GM10248 (cell line): ENCODE data around the gene ZNF681.
"Not testable (repeated sequence)": the region's sequence is repeated elsewhere in the genome, so short reads cannot be mapped to it uniquely, and the experiment has no call there.

Experiments
- CTCF ChIA-PET: fragments of 300-600 bp; sonication (Branson Sonifier 250); formaldehyde crosslinking; extraction: SDS; loops from one replicate; lab custom pipeline; 2021; ENCODE audit warnings: antibody characterized with exemption; lab: Yijun Ruan, JAX
- POLR2A ChIA-PET: fragments of 350-650 bp; sonication (Branson Sonifier 250); formaldehyde crosslinking; extraction: SDS; loops from one replicate; lab custom pipeline; 2020; ENCODE audit warnings: antibody characterized with exemption; lab: Yijun Ruan, JAX
- DNase-seq: peaks from one replicate; pipeline ENCODE4 v3.0.0; 2012; ENCODE audit errors: extremely low spot score
- TF ChIP-seq, protein P1 (sequence below): IDR thresholded peaks from 2 replicates; pipeline ENCODE4 v1.5.1; 2012; ENCODE audit warnings: mild to moderate bottlenecking, low read depth; ENCODE audit errors: extremely low read depth, missing control alignments, control extremely low read depth

ZNF681 gene

DNA sequence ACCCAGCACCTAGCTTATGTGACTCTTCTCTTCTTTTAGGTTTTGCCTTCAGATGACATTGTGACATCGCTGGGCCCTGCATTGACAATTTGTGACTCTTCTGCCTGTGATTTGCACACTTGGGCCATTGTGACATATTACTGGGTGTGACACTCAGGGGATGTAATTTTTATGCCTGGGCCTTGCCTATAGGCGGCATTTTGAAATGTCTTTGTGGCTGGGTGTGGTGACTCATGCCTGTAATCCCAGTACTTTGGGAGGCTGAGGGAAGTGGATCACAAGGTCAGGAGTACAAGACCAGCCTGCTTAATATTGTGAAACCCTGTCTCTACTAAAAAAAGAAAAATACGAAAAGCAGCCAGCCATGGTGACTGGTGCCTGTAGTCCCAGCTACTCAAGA is 28.4 kb upstream of the ZNF681 start:
- CTCF ChIA-PET: no interaction called here
- TF ChIP-seq, protein P1, sequence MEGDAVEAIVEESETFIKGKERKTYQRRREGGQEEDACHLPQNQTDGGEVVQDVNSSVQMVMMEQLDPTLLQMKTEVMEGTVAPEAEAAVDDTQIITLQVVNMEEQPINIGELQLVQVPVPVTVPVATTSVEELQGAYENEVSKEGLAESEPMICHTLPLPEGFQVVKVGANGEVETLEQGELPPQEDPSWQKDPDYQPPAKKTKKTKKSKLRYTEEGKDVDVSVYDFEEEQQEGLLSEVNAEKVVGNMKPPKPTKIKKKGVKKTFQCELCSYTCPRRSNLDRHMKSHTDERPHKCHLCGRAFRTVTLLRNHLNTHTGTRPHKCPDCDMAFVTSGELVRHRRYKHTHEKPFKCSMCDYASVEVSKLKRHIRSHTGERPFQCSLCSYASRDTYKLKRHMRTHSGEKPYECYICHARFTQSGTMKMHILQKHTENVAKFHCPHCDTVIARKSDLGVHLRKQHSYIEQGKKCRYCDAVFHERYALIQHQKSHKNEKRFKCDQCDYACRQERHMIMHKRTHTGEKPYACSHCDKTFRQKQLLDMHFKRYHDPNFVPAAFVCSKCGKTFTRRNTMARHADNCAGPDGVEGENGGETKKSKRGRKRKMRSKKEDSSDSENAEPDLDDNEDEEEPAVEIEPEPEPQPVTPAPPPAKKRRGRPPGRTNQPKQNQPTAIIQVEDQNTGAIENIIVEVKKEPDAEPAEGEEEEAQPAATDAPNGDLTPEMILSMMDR: no peak
- no peak for DNase-seq
- POLR2A ChIA-PET: no interaction called here

GRCh38 chr19:23785982-23786381 is 27.3 kb upstream of the ZNF681 start:
- POLR2A ChIA-PET: no interaction called here
- CTCF ChIA-PET: no interaction called here
- TF ChIP-seq, protein P1: no peak
- no peak for DNase-seq

DNA sequence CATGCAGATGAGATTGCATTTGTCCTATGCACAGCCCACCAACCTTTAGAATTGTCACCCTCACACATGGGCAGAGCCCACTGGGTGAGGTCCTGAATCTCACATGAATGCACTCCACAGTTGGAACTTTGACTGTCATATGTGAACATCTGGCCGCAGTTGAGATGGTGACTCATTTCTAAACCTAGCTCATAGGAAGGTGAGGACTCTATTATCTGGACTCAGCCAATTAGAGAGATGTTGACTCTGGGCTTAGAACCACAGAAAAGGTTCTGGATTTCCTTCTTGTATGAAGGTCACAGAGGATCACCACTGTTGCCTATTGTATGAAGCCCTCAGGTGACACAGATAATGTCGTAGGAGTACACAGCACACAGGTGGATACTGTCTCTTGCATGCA is 25.6 kb upstream of the ZNF681 start:
- DNase-seq: no peak
- ChIA-PET CTCF (no interaction called here), POLR2A (no interaction called here)
- TF ChIP-seq, protein P1: no peak

DNA sequence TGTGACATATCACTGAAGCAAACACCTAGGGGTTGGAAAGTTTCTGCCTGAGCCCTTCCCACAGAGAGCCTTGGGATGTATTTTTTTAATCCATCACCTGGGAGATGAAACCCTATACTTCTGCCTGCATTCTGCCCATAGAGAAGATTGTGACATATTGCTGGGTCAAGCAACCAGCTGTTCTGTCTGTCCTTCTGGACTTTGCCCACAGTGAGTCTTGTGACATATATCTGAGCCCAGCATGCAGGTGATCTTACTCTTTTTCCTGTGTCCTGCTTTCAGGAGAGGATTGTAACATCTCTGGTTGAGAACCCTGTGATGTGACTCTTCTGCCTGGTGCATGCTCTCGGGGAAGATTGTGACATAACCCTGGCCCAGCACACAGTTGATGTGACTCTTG is 24.9 kb upstream of the ZNF681 start:
- POLR2A ChIA-PET: no interaction called here
- TF ChIP-seq, protein P1: no peak
- DNase-seq: no peak
- CTCF ChIA-PET: no interaction called here

GRCh38 chr19:23779645-23780044 is 21.0 kb upstream of the ZNF681 start:
- POLR2A ChIA-PET: no interaction called here
- TF ChIP-seq, protein P1: no peak
- DNase-seq: no peak
- CTCF ChIA-PET: no interaction called here

GRCh38 chr19:23778566-23778965 is 19.9 kb upstream of the ZNF681 start:
- DNase-seq: no peak
- CTCF ChIA-PET: no interaction called here
- POLR2A ChIA-PET: no interaction called here

GRCh38 chr19:23778036-23778435 is 19.3 kb upstream of the ZNF681 start:
- POLR2A ChIA-PET, CTCF ChIA-PET, DNase-seq: not testable (repeated sequence)

More at GRCh38 chr19:23778566-23778965, 19.9 kb upstream of the ZNF681 start:
- TF ChIP-seq, protein P1: no peak
